T-helper 22 cell (primary cell): ENCODE measurements around the gene CHD6.

Experiments
- DNase-seq: peaks from one replicate; pipeline ENCODE4 v3.0.0-alpha.2; 2020; ENCODE audit warnings: low read depth

The CHD6 gene

GRCh38 chr20:41425180-41425884 is 192.8 kb downstream of the CHD6 start:
- no peak for DNase-seq

GRCh38 chr20:41424546-41424945 is 193.6 kb downstream of the CHD6 start:
- no peak for DNase-seq

GRCh38 chr20:41424011-41424410 is 194.2 kb downstream of the CHD6 start:
- DNase-seq, result no peak

GRCh38 chr20:41422953-41423352 is 195.2 kb downstream of the CHD6 start:
- no peak for DNase-seq

DNA sequence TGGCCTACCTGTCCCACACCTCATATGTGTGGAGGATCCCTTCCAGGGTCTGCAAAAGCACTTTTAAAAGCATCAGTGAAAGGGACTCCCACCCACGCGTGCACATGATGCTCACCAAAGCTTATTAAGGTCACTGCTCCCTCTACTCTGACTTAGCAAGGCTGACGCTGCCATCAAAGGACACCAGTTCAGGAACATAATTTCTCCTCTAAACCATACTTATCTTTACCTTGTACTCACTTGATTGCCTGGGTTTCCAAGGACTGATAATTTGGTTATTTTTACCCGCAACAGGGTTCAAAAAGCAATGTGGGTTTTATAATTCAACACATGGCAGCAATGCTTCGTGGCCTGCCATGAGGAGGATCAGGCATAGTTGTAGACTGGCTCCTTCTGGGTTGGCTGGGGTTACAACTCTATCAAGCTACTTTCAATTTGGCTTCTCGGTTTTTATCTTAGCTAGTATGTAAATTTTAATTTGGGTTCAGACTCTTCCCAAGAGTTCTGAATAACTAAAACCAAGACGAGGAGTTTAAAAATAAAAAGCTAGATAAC is 199.4 kb downstream of the CHD6 start:
- DNase-seq, result no peak

DNA sequence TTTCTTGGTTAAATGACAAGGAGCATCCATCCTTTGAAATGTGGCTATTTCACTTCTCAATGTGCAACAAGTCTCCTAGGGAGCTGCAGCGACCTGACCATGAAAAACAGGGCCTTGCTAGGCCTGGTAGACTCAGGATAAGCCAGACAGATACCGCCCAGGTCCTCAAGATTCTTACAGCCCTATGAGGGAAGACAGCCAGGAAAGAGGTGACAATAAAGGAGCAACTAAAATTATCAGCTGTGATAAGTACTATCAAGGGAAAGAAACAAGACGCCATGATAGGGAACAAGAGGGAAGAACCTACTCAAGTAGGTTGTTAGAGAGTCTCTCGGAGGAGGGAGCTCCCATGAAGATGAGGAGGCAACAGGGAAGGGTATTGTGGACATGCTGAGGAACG is 200.1 kb downstream of the CHD6 start:
- no peak for DNase-seq

DNA sequence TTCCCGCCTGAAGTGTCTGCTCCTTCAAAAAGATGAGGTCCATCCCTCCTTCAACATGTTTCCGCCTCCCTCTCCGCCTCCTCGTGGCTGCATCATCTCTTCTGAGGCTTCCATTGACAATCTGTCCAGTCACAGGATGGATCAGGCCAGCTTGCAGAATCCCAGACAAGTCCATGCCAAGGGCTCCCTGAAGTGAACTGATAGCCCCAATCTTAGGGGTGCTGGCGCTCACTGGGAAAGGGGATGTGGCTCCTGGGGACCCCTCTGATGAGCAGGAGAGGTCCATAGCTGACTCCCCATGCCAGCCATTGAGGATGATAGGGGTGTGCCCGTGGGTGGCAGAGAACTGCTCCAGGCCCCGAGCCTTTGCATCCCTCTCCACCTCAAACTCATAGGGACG is 203.0 kb downstream of the CHD6 start:
- DNase-seq, result no peak

DNA sequence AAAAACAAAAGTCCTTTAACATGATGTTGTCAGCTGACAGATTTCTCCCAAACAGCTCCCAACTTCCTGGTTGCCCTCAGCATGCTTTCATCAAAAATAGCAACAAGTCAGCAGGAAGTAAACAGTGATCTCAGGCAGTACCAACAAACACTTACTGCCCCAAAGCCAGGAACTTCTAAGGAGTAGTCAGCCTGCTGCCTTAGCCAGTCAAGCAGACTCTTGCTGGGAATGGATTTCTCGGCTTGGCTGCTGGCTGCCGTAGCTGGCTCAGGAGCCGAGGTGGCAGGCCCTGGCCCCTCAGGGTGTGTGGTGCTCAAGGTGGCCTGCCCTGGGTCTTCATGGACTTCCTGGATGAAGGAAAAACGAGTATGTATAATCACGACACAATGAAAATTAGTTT is 205.0 kb downstream of the CHD6 start:
- DNase-seq, result no peak

- DNase-seq, result no peak
Measured at GRCh38 chr20:41412324-41413120, 205.7 kb downstream of the CHD6 start.

DNA sequence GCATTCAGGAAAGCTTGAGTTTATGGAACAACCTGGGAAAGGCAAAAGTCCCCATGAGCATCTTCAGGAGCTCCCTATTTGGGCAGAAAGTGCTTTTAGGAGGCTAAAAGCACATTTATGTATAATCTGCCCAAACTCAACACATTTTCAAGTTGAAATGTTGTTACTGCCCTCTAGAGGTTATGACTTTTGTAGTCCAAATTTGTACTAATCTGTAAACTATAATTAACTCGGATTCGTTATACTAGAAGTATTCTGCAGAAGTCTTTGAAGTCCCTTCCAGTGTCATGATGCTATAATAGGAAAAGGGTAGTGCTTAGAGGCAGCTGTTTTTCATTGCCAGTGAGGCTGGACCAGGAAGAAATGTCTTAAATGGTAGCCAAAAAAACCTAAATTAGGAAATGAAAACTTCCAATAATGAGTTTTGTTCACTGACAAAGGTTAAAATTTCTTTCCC is 206.8 kb downstream of the CHD6 start:
- DNase-seq, result no peak

DNA sequence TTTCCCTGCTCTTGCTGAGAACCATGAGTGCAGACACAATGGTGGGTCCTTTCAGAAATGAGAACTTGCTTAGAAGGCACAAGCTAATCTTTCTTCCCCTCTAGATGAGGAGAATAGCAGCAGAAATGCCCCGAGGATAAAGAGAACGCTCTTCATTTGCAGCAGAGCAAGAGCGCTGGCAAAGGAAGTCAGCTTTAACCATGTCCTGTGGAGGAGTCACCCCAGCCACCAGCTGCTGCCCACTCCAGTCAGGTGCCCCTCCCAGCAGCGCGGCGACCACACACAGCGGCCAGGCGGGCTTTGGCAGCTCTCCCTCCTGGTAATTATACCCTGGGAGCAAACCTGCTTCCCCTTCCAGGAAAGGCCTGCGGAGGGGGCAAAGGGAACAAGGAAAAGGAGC is 209.2 kb downstream of the CHD6 start:
- DNase-seq, result no peak

- DNase-seq, result no peak
Measured at GRCh38 chr20:41408156-41408794, 209.9 kb downstream of the CHD6 start.

- no peak for DNase-seq
Measured at GRCh38 chr20:41407607-41408006, 210.6 kb downstream of the CHD6 start.

- no peak for DNase-seq
Measured at GRCh38 chr20:41406896-41407444, 211.2 kb downstream of the CHD6 start.

DNA sequence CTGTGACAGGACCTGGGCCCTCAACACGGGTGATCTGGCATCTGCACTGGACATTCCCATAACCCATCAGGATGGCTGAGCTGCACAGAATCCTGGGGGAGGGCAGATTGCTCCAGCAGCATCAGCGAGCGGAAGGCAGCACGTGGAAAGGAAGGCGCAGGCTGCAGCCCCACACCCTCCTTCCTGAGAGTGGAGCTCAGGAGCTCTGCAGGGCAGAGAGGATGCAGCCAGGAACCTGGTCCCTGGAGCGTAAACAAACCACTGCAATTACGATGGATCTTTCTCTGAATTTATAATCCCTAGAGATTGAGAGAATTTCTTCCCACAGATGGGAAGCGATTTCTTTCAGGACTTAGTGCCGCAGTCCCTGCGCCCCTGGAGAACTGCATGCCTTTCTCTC is 211.8 kb downstream of the CHD6 start:
- DNase-seq, result no peak

DNA sequence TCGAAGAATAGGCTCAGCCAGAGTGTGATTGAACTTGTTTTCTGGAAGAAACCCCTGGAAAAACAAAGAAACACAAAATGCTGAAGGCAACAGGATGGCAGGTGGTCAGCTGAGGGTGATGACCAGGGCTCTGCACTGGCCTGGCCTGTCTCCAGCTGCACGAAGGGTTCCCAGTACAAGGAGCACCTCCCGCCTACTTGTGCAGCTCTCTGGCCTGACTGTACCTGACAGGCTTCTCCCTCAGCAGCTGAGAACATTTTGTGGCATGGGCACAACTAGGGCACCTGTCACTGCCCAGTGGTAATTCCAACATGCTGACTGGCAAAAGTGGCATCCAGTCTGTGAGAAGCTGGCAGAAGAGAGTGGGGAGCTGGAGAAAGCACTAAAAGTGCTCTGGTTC is 212.7 kb downstream of the CHD6 start:
- no peak for DNase-seq

DNA sequence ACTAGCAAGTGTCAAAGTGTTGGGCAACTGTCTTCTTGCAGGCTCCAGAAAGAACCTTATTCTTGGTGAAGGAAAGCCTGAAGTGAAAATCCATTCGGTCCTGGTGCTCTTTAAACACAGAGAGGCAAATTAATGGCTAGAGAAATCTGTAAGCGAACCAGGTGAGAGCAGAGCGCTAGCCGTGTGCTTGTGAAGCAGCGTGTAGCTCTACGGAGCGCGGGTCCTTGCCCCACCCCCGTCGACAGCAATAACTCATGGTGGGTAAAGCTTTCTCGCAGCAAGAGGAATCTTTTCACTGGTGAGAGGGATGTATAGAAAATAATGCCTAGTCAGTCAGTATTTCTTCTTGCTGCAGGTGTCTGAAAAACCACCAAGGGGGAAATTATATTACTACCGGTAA is 214.6 kb downstream of the CHD6 start:
- no peak for DNase-seq

GRCh38 chr20:41398408-41398807 is 219.8 kb downstream of the CHD6 start:
- DNase-seq, result no peak

DNA sequence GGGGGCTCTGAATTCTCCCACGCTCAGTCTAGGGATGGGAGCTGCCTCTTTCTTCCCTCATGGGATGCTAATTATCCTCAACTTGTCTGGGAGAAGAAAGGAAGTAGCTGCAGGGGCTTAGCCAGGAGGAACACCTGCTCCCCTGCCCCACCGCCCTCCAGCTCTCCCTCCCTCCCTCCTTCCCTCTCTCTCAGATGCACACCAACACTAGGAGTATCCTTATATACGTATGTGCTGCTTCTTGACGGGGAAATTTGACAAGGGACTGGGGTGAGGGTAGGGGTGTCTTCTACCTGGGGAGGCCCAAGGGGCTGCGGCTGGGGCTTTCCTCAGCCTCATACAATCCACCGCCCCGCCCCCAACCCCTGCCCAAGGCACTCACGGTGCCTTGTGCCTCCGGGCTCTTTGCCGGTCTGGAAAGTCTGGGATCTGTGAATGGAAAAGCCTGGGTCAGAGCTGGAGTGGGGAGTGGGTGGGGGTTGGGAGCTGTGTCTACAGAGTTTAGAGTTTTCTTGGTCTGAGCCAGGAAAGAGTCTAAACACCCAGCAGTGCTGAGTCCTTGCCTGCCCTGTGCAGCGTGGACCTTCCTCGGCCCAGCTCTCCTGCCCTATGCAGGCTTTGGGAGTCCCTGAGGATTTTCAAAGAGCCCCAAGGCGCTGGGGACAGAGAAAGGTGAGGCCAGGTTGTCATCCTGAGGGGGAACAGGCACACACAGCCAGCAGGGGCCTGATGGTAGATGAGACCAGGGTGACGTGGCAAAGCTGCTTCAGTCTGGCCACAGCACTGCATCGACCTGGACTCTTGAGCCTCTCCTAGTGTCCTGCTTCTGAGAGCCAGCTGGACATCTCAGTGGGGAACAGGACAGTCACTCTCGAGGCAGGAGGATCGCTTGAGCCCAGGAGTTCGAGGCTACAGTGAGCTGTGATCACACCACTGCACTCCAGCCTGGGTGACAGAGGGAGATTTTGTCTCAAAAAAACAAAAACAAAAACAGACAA is 222.2 kb downstream of the CHD6 start:
- no peak for DNase-seq

GRCh38 chr20:41394931-41395666 is 223.1 kb downstream of the CHD6 start:
- DNase-seq, result no peak

DNA sequence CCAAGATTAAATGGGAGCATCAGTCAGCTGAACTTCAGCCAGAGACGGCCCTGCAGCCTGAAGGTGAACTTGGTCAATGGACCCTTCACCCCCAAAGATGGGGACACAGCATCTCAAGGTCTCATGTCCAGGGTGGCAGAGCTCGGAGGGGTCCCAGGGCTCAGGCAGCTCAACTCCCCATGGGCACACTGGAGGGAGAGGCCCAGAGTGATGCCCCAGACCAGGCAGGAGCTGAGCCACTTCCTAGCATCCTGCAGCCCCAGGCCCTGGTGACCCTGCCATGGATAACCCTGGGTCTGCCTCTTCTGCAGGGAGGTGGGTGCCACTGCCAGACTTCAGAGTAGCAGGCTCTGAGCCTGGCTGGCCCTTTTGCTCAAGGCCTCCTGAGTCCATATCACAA is 224.1 kb downstream of the CHD6 start:
- no peak for DNase-seq
